GM19238 (cell line): Measurements from ENCODE around the gene EPHX1.
"Not testable (repeated sequence)": the region's sequence is repeated elsewhere in the genome, so short reads cannot be mapped to it uniquely, and the experiment has no call there.

ENCODE experiments used
- DNase-seq: peaks from one replicate; pipeline ENCODE4 v3.0.0; 2011; ENCODE audit warnings: low spot score; ENCODE audit not compliant: insufficient read length

EPHX1 gene

GRCh38 chr1:225815526-225816178 is 5.7 kb downstream of the EPHX1 start:
- DNase-seq = no peak

- DNase-seq = no peak
Measured at GRCh38 chr1:225816643-225817538, 7.0 kb downstream of the EPHX1 start.

- no peak for DNase-seq
Measured at GRCh38 chr1:225817611-225818061, 7.7 kb downstream of the EPHX1 start.

- DNase-seq = no peak
Measured at GRCh38 chr1:225818229-225818628, 8.3 kb downstream of the EPHX1 start.

- no peak for DNase-seq
Measured at GRCh38 chr1:225819346-225820192, 9.6 kb downstream of the EPHX1 start.

GRCh38 chr1:225820522-225821120 is 10.7 kb downstream of the EPHX1 start:
- DNase-seq = no peak

GRCh38 chr1:225822655-225823403 is 12.9 kb downstream of the EPHX1 start:
- no peak for DNase-seq

GRCh38 chr1:225823811-225824261 is 13.9 kb downstream of the EPHX1 start:
- DNase-seq = no peak

- DNase-seq = no peak
Measured at GRCh38 chr1:225824533-225824941, 14.6 kb downstream of the EPHX1 start.

GRCh38 chr1:225825078-225825477 is 15.2 kb downstream of the EPHX1 start:
- DNase-seq = no peak

GRCh38 chr1:225825607-225826007 is 15.7 kb downstream of the EPHX1 start:
- DNase-seq = no peak

- DNase-seq = no peak
Measured at GRCh38 chr1:225827076-225827475, 17.2 kb downstream of the EPHX1 start.

- no peak for DNase-seq
Measured at GRCh38 chr1:225828706-225829345, 18.9 kb downstream of the EPHX1 start.

GRCh38 chr1:225830841-225831240 is 20.9 kb downstream of the EPHX1 start:
- no peak for DNase-seq

- DNase-seq = no peak
Measured at GRCh38 chr1:225834417-225835329, 24.7 kb downstream of the EPHX1 start.

GRCh38 chr1:225835856-225836255 is 25.9 kb downstream of the EPHX1 start:
- no peak for DNase-seq

- DNase-seq = not testable (repeated sequence)
Measured at GRCh38 chr1:225836296-225836695, 26.4 kb downstream of the EPHX1 start.

GRCh38 chr1:225838793-225839192 is 28.9 kb downstream of the EPHX1 start:
- no peak for DNase-seq

- no peak for DNase-seq
Measured at GRCh38 chr1:225840223-225840610, 30.3 kb downstream of the EPHX1 start.
